H1 (cell line): ENCODE results near the gene APOC4. TPM values are rescaled to one million over a fixed set of nuclear protein-coding genes. Genes with fewer than 3 reads are reported as not detected.
"Not testable (repeated sequence)": the region's sequence is repeated elsewhere in the genome, so short reads cannot be mapped to it uniquely, and the experiment has no call there.

Experiments used
- CTCF ChIA-PET: fragments of 300-600 bp; sonication (Branson Sonifier 250); formaldehyde crosslinking; loops from one replicate; lab custom pipeline; 2021; ENCODE audit not compliant: partially characterized antibody; lab: Charles Lee
- POLR2A ChIA-PET: fragments of 300-600 bp; sonication (Branson Sonifier 250); formaldehyde crosslinking; loops from one replicate; lab custom pipeline; 2021; ENCODE audit warnings: inconsistent platforms; ENCODE audit not compliant: partially characterized antibody; lab: Charles Lee
- DNase-seq, 2 experiments: peaks; one replicate each; pipeline versions ENCODE4 v3.0.0 to v3.0.0-alpha.2; 2010 to 2022; ENCODE audit warnings: low spot score in 2 of 2, low read depth in 1 of 2, mixed read lengths in 1 of 2
- FAIRE-seq: peaks from 2 replicates; lab custom pipeline; 2011; peaks lifted over from hg19 to GRCh38; lab: Jason Lieb, UNC
- H2AFZ ChIP-seq: 2 replicates; pipeline ENCODE4 v1.8.1; 2012; ENCODE audit warnings: low read length, inconsistent platforms
- H2AK5ac ChIP-seq: 2 replicates; pipeline ENCODE4 v1.6.1; 2013; ENCODE audit warnings: low read depth, low read length
- H2BK120ac ChIP-seq: replicated peaks from 2 replicates; pipeline ENCODE3; 2013; ENCODE audit warnings: low read depth, low read length, inconsistent platforms
- H2BK12ac ChIP-seq: 2 replicates; pipeline ENCODE4 v1.6.1; 2013; ENCODE audit warnings: low read depth, low read length
- H2BK15ac ChIP-seq: 2 replicates; pipeline ENCODE4 v1.6.1; 2013; ENCODE audit warnings: low read length
- H2BK20ac ChIP-seq: 2 replicates; pipeline ENCODE4 v1.6.1; 2013; ENCODE audit warnings: low read length
- H2BK5ac ChIP-seq: 2 replicates; pipeline ENCODE4 v1.6.1; 2013; ENCODE audit warnings: low read depth, low read length
- H3K14ac ChIP-seq: 2 replicates; pipeline ENCODE4 v1.6.1; 2013; ENCODE audit warnings: inconsistent platforms; ENCODE audit not compliant: insufficient read length
- H3K18ac ChIP-seq: 2 replicates; pipeline ENCODE4 v1.6.1; 2013; ENCODE audit warnings: low read length; ENCODE audit errors: extremely low read depth
- H3K23ac ChIP-seq: 2 replicates; pipeline ENCODE4 v1.6.1; 2013; ENCODE audit warnings: inconsistent platforms; ENCODE audit not compliant: insufficient read length
- H3K23me2 ChIP-seq: 2 replicates; pipeline ENCODE4 v1.6.1; 2013; ENCODE audit warnings: low read depth, low read length
- H3K27ac ChIP-seq: 2 replicates; pipeline ENCODE4 v1.6.1; 2011; ENCODE audit warnings: low read depth, low read length, inconsistent platforms
- H3K27me3 ChIP-seq, 4 experiments: replicated peaks in 1 of 4; 1 replicate in 1 of 4; 2 replicates in 3 of 4; pipeline versions ENCODE4 v1.6.1 to v1.8.1; 2011 to 2013; ENCODE audit warnings: low read length in 3 of 4, mild to moderate bottlenecking in 3 of 4, inconsistent platforms in 2 of 4, mixed read lengths in 2 of 4, moderate library complexity in 1 of 4; ENCODE audit not compliant: control insufficient read depth in 3 of 4, insufficient read depth in 3 of 4; ENCODE audit errors: extremely low read depth in 1 of 4
- H3K36me3 ChIP-seq, 4 experiments: 2 replicates each; pipeline versions ENCODE4 v1.6.1 to v1.8.1; 2011 to 2013; ENCODE audit warnings: mild to moderate bottlenecking in 4 of 4, low read length in 3 of 4, moderate library complexity in 2 of 4, control low read depth in 1 of 4, inconsistent platforms in 1 of 4; ENCODE audit not compliant: insufficient read depth in 4 of 4, control insufficient read depth in 2 of 4
- H3K4ac ChIP-seq: replicated peaks from 2 replicates; pipeline ENCODE3; 2013; ENCODE audit warnings: low read length, low read depth, mixed read lengths, inconsistent platforms; ENCODE audit not compliant: insufficient read length
- H3K4me1 ChIP-seq, 4 experiments: replicated peaks in 1 of 4; 1 replicate in 1 of 4; 2 replicates in 3 of 4; pipeline versions ENCODE4 v1.6.1 to v1.8.1; 2011 to 2013; ENCODE audit warnings: low read length in 3 of 4, inconsistent platforms in 2 of 4, mixed read lengths in 1 of 4; ENCODE audit not compliant: insufficient read depth in 4 of 4, control insufficient read depth in 3 of 4
- H3K4me2 ChIP-seq, 2 experiments: 2 replicates each; pipeline versions ENCODE4 v1.6.1 to v1.8.1; 2011 to 2013; ENCODE audit warnings: low read depth in 2 of 2, low read length in 2 of 2, control low read depth in 1 of 2, inconsistent platforms in 1 of 2, mild to moderate bottlenecking in 1 of 2; ENCODE audit not compliant: insufficient read depth in 1 of 2
- H3K4me3 ChIP-seq, 4 experiments: fragments of 200-600, 300-600 bp in 1 of 4; sonication (generic), shearing (Covaris generic), sonication (Bioruptor Twin) in 1 of 4; 2 replicates each; pipeline versions ENCODE4 v1.5.1 to v1.8.1; 2011 to 2016; ENCODE audit warnings: low read length in 4 of 4, low read depth in 3 of 4, control low read depth in 2 of 4, inconsistent platforms in 2 of 4, mild to moderate bottlenecking in 2 of 4, mixed read lengths in 1 of 4, moderate library complexity in 1 of 4; ENCODE audit not compliant: insufficient read depth in 2 of 4; ENCODE audit errors: extremely low read depth in 1 of 4
- H3K56ac ChIP-seq: replicated peaks from 2 replicates; pipeline ENCODE3; 2013; ENCODE audit warnings: low read depth, mild to moderate bottlenecking, mixed read lengths, low read length, inconsistent platforms; ENCODE audit not compliant: insufficient read length
- H3K79me1 ChIP-seq: 2 replicates; pipeline ENCODE4 v1.6.1; 2013; ENCODE audit warnings: low read depth, low read length, control low read depth
- H3K79me2 ChIP-seq, 2 experiments: 2 replicates each; pipeline versions ENCODE4 v1.6.1 to v1.8.1; 2012 to 2013; ENCODE audit warnings: low read length in 2 of 2, mild to moderate bottlenecking in 2 of 2, inconsistent platforms in 1 of 2; ENCODE audit not compliant: insufficient read depth in 2 of 2, control insufficient read depth in 1 of 2
- H3K9ac ChIP-seq, 4 experiments: replicated peaks in 1 of 4; 1 replicate in 1 of 4; 2 replicates in 3 of 4; pipeline versions ENCODE4 v1.6.1 to v1.8.1; 2011 to 2013; ENCODE audit warnings: low read depth in 3 of 4, low read length in 3 of 4, control low read depth in 2 of 4, mild to moderate bottlenecking in 2 of 4, moderate library complexity in 2 of 4, inconsistent platforms in 1 of 4; ENCODE audit errors: extremely low read depth in 1 of 4
- H3K9me3 ChIP-seq, 2 experiments: 2 replicates each; pipeline versions ENCODE4 v1.6.1 to v1.8.1; 2012 to 2013; ENCODE audit warnings: mild to moderate bottlenecking in 2 of 2, moderate library complexity in 2 of 2, control low read depth in 1 of 2, inconsistent platforms in 1 of 2, low read depth in 1 of 2, low read length in 1 of 2, mixed read lengths in 1 of 2; ENCODE audit not compliant: insufficient read depth in 2 of 2
- H4K20me1 ChIP-seq, 2 experiments: replicated peaks in 1 of 2; 2 replicates each; pipeline versions ENCODE3 to v1.8.1; 2011 to 2013; ENCODE audit warnings: inconsistent platforms in 2 of 2, low read length in 2 of 2, mild to moderate bottlenecking in 1 of 2; ENCODE audit not compliant: insufficient read depth in 2 of 2, control insufficient read depth in 1 of 2
- H4K5ac ChIP-seq: 2 replicates; pipeline ENCODE4 v1.6.1; 2013; ENCODE audit warnings: low read length, low read depth, mixed read lengths, inconsistent platforms; ENCODE audit not compliant: insufficient read length
- H4K8ac ChIP-seq: 2 replicates; pipeline ENCODE4 v1.8.0; 2013; ENCODE audit warnings: mild to moderate bottlenecking, moderate library complexity, low read length, inconsistent platforms; ENCODE audit not compliant: insufficient read depth; ENCODE audit errors: extremely low read depth
- H4K91ac ChIP-seq: replicated peaks from 2 replicates; pipeline ENCODE3; 2013; ENCODE audit warnings: low read length, mixed read lengths, inconsistent platforms; ENCODE audit not compliant: insufficient read length
- WGBS, 2 experiments: shearing (Covaris generic) in 1 of 2; methylation state at CpG; one replicate each; pipeline versions ENCODE4 v1.1.6 to v1.1.7; 2013 to 2015; ENCODE audit warnings: low lambda C conversion rate in 2 of 2, mixed read lengths in 2 of 2, inconsistent platforms in 1 of 2, low coverage in 1 of 2, missing lambda C conversion rate in 1 of 2; ENCODE audit not compliant: insufficient replicate concordance in 2 of 2, insufficient coverage in 1 of 2, insufficient read length in 1 of 2; ENCODE audit errors: extremely low coverage in 1 of 2, missing lambda C conversion rate in 1 of 2; 5-methylcytosine and 5-hydroxymethylcytosine counted together
- polyA plus RNA-seq, 7 experiments: library from polyadenylated mRNA; depleted of rRNA in 3 of 7; stranded (reverse) in 5 of 7; unstranded in 2 of 7; fragments of >200 nt in 5 of 7; fragments of 200-250 nt in 2 of 7; gene quantifications; 1 replicate in 5 of 7; 2 replicates in 1 of 7; 4 replicates in 1 of 7; pipeline versions ENCODE4 v1.2.1 to v1.2.3, GENCODE V29; 2011 to 2013; ENCODE audit warnings: missing spikeins in 2 of 7, mixed read lengths in 2 of 7
- total RNA-seq: library from RNA; stranded (reverse); fragmentation: NEBNext Ultra II Directional; extraction: Animal tissue kit (Norgen Biotek cat#: 25700); gene quantifications from 2 replicates; pipeline ENCODE4 v1.2.1, GENCODE V29; 2021

The APOC4 gene
- total and polyA plus RNA-seq, 2 of the 8 experiments (the other 6 are each of a cell fraction or from before 2014, with no cell fraction given) = not detected

GRCh38 chr19:44971451-44971850 is 29.4 kb downstream of the APOC4 start:
- H3K4ac ChIP-seq, H3K14ac ChIP-seq, H4K20me1 ChIP-seq, H3K18ac ChIP-seq, H2BK120ac ChIP-seq, H2AFZ ChIP-seq, H4K8ac ChIP-seq, H3K23ac ChIP-seq, H3K4me1 ChIP-seq, H4K5ac ChIP-seq, H3K27me3 ChIP-seq, H2BK15ac ChIP-seq, FAIRE-seq, H2BK5ac ChIP-seq, H3K23me2 ChIP-seq, H2BK12ac ChIP-seq, H3K9ac ChIP-seq, H3K79me2 ChIP-seq, H3K4me3 ChIP-seq, DNase-seq, H2BK20ac ChIP-seq, H3K56ac ChIP-seq, H3K4me2 ChIP-seq, H2AK5ac ChIP-seq, H3K79me1 ChIP-seq, H3K9me3 ChIP-seq, H3K27ac ChIP-seq, H4K91ac ChIP-seq: not testable (repeated sequence)
- 80% methylated on average over 6 of the region's 6 CpGs; no CpG with 5 or more reads in 1 of the 2 experiments for WGBS, 2 experiments
- H3K36me3 ChIP-seq = peaks cover 8 to 28% (median 18%) of the 10 kb centered on the region in 4 experiments; a peak in 6 of 8 replicates
- POLR2A ChIA-PET = interaction anchor here (0.6 to 1.4 kb wide), 4 partner anchors 9 to 288 kb away, joined by 3 to 6 read pairs (median 4); no protein-coding TSS in a partner anchor
- CTCF ChIA-PET = interaction anchor here (0.6 to 2.1 kb wide), 2 partner anchors 18 to 126 kb away, joined by 3 to 10 read pairs; partner anchors contain the start of gene NECTIN2
